NCI-H1092 treated with DMSO at 0.1 percent for 48 hours (cell line): ENCODE data around the gene TCIRG1.
A peak's percentile ranks its signal among the peaks of the same experiment; 100 is the strongest.

Experiments
- DNase-seq: peaks from one replicate; lab custom pipeline; 2025; lab: John Stamatoyannopoulos, UW

Gene TCIRG1

DNA sequence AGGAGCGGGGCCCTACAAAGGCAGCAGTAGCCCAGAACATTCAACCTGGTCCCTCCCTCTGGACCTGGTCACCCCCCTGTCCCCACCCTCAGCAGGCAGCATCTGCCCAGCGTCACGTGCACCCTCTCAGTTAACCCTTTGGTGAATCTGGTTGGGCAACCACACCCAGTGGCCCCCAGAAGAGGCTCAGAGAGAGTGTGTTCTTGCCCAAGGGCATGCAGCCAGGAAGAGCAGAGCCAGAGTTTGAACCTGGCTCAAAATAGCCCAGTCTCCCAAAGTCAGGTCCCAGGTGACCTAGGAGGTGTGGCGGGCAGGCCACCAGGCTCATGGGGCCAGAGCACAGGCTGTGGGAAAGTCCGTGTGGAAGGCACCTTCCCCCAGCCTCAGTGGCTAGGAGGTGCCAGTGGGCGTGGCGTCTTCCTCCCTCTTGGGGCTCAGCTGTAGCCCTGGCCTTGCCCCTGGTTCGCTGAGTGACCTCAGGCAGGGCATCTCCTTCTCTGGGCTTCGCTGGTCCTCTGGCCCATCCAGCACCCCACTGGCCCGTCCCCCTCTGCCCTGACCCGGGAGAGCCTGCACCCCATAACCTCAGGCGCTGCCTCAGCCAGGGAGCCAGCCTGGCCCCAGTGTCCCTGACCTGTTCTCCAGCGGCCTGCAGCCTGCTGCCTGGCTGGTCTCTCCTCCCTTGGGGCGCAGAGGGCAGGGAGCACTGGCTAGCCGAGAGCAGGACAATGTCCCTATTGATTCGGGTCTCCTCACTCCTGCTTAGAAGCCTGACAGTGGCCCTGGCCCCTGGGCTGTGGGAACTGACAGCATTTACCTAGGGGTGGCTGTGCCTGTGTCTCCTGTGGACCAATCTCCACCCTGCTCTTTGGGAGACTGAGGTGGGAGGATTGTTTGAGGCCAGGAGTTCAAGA is 21.7 kb upstream of the TCIRG1 start:
- no peak for DNase-seq

- DNase-seq: no peak
These were observed 20.7 kb upstream of the TCIRG1 start for GRCh38 chr11:68017980-68018729.

- DNase-seq: no peak
These were observed 20.1 kb upstream of the TCIRG1 start for GRCh38 chr11:68018730-68019190.

DNA sequence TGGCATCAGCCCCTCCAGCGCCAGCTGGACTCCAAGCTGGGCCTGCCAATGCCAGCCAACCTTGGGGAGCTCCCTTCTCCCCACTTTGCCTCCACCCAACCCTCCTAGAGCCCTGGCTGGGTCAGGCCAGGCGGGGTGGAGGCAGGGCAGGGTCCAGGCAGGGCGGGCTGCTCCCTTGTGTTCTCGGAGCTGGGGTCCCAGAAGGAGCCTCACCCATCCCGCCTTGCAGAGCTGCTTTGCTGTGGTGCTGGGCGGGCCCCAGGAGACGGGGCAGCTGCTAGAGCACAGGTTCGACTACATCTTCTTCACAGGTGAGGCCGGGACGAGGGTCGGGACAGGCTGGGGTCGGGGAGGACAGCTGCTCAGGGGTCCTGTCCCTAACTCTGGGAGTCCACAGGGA is 19.3 kb upstream of the TCIRG1 start:
- DNase-seq: no peak

DNA sequence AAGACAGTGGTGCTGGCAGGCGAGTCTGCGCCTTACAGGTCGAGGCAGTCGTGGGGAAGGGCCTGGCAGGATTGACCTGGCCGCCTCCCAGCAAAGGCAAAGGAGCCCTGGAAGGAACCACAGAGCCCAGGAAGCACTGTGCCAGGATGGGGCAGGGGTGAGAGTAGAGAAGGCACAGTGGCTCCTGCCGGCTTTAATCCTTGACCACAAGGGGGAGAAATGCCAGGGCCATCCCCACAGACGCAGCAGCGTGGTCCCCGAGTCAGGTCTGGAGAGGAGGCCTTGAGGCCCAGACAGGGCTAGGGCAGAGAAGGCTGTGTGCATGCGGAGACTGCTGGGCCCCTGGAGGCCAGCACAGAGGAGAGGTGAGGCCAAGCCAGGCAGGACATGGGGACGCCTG is 18.2 kb upstream of the TCIRG1 start:
- peak; percentile 16 for DNase-seq

DNA sequence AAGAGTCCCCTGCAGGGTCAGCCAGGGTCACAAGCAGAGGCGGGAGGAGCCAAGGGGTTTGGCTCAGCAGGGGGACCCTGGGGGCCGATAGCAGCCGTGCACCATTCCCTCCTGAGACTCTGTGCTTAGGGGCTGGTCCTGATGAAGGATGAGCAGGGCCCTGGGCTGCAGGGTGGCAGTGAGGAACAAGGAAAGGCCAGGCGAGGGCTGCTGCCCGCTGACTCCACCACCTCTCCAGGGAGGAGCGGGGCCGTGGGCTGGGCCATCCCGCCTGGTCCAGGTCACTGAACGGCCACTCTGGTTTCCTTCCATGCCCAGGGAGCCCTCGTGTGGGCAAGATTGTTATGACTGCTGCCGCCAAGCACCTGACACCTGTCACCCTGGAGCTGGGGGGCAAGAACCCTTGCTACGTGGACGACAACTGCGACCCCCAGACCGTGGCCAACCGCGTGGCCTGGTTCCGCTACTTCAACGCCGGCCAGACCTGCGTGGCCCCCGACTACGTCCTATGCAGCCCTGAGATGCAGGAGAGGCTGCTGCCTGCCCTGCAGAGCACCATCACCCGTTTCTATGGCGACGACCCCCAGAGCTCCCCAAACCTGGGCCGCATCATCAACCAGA is 17.5 kb upstream of the TCIRG1 start:
- peak; percentile 22 for DNase-seq

- no peak for DNase-seq
These were observed 16.3 kb upstream of the TCIRG1 start for GRCh38 chr11:68022531-68022930.

GRCh38 chr11:68024508-68024907 is 14.3 kb upstream of the TCIRG1 start:
- DNase-seq: no peak

GRCh38 chr11:68025047-68025446 is 13.8 kb upstream of the TCIRG1 start:
- DNase-seq: no peak

DNA sequence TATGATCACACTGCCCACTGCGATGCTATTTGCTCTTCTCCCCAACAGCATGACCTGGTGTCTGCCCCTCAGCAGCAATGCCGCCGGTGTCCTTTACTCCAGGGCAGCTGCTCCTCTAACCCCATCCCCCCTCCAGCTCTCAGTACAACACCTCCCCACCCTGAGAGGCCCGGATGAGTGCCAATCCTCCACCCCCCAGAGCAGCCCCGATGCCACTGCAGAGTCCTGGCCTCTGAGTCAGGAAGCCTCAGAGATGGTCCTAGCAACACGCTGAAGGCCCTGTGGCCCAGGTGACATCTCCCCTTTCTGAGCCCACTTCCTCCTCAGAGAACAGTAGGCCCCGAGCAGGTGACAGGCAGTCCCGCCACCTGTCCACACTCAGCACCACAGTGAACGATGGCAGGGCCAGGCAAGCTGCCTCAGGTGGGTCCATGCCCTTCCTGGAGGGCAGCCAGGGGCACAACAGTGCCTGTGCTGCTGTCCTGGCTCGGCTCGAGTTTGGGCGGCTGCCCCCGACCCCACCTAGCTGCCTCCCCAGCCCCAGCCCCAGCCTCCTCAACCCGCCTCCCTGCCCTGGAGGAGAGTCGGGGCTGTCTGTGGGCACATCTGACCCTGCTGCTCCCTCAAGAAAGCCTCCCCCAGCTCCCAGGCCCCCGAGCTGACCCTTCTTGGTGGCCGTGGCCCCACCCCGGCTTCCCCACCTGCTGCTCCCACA is 12.3 kb upstream of the TCIRG1 start:
- no peak for DNase-seq

- no peak for DNase-seq
These were observed 11.2 kb upstream of the TCIRG1 start for GRCh38 chr11:68027667-68028066.

- DNase-seq: no peak
These were observed 9.9 kb upstream of the TCIRG1 start for GRCh38 chr11:68028802-68029545.

GRCh38 chr11:68030318-68031143 is 8.3 kb upstream of the TCIRG1 start, which contains the start of gene NDUFS8:
TSS of gene NDUFS8 (plus strand) at chr11:68030681. CDS start at chr11:68032152, 1,471 bp downstream.
- DNase-seq: peak; percentile 100

DNA sequence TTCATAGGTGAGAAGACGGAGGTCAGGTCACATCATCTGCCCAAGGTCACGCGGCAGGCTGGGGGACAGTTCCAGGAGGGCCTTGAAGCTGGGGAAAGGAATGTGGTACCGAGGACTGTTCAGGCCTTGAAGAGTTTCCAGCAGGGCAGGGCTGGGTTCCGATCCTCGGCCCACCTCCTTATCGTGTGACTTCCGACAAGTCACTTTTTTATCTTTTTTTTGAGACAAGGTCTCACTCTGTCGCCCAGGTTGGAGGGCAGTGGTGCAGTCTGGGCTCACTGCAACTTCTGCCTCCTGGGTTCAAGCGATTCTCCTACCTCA is 7.7 kb upstream of the TCIRG1 start:
- no peak for DNase-seq

- DNase-seq: no peak
These were observed 6.8 kb upstream of the TCIRG1 start for GRCh38 chr11:68032003-68032402.

DNA sequence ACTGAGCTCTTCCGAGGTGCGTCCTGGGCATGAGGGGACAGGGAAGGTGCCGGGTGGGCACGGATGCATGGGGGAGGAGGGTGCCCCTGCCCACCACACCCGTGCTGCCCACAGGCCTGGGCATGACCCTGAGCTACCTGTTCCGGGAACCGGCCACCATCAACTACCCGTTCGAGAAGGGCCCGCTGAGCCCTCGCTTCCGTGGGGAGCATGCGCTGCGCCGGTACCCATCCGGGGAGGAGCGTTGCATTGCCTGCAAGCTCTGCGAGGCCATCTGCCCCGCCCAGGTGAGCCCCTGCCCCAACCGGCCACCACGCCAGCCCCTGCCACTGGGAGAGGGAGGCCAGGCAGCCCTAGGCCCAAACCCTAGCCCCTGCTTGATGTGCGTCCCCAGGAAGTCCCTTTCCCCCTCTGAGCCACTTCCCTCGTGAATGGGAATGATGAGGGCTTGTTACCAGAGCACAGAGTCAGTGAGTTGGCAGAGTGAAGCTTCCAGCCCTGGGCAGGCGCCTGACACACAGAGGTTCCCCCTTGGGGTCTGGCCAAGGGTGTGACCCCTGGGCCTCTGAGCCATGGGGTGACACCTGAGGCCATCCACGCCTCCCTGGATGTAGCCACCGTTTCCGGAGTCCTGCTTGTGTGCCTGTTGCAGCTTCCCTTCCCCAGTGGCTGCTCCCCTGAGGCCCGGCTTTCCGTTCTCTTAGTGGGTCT is 5.7 kb upstream of the TCIRG1 start:
- DNase-seq: no peak

DNA sequence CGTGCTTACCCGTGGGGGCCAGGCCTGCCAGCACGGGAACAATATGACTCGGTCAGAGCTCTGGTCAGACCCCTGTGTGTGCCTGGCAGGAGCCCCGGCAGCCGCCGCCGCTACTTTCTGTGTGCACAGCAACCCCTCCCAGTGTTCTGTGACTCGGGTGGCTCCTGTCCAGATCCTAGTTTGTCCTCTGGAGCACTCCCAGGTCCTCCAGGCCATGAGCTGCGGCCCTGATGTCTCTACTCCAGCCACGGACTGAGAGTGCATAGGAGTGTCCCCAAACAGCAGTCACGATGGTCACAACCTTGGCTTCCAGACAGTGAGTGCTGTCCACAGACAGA is 5.1 kb upstream of the TCIRG1 start:
- no peak for DNase-seq

- DNase-seq: no peak
These were observed 3.5 kb upstream of the TCIRG1 start for GRCh38 chr11:68035266-68035876.

DNA sequence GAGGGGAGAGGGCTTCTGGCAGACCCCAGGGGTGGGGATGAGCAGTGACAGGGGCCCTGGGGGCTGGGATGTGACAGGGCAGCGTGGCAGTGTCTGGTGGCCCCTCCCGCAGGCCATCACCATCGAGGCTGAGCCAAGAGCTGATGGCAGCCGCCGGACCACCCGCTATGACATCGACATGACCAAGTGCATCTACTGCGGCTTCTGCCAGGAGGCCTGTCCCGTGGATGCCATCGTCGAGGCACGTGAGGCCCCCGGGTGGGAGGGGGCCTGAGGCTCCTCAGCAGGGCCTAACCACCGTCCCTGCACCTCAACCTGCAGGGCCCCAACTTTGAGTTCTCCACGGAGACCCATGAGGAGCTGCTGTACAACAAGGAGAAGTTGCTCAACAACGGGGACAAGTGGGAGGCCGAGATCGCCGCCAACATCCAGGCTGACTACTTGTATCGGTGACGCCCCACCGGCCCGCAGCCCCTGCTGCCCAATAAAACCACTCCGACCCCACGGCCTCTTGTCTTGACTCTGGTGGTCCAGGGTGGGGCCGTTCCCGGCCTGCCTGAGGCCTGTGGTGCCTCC is 2.6 kb upstream of the TCIRG1 start:
- DNase-seq: no peak
